ENCODE results near the gene GOPC.

- TF ChIP-seq RAD21 (IDR thresholded peaks at IDR 0.05; ENCODE audit: low read depth) (no peak), SRF (IDR thresholded peaks at IDR 0.05; ENCODE audit: low read depth) (no peak), ZFX (IDR thresholded peaks at IDR 0.05) (no peak), CTCF (IDR thresholded peaks at IDR 0.05 in 2 of 3, conservative IDR thresholded peaks at IDR 0.05 in 1 of 3; ENCODE audit: borderline replicate concordance in 1 of 3, insufficient read depth in 1 of 3, low read depth in 2 of 3, low read length in 2 of 3) (no peak), POLR2A (IDR thresholded peaks at IDR 0.05; ENCODE audit: borderline replicate concordance, extremely low read depth, insufficient read depth, insufficient read length) (no peak), TCF7L2 (IDR thresholded peaks at IDR 0.05; ENCODE audit: borderline replicate concordance, extremely low read depth, insufficient read depth, insufficient read length) (no peak), POLR2AphosphoS5 (IDR thresholded peaks at IDR 0.05; ENCODE audit: low read depth, low read length) (no peak), EZH2phosphoT487 (IDR thresholded peaks at IDR 0.05; ENCODE audit: borderline replicate concordance) (no peak)
These were observed 87.0 kb downstream of the GOPC start for GRCh38 chr6:117515326-117515725.
